Right lobe of liver (tissue), 4 donors: ENCODE data around the gene UGT2B17.

Experiments used
- POLR2A ChIP-seq: fragments of 450-650 bp; IDR thresholded peaks from one replicate; pipeline ENCODE4 v1.6.1; 2017; ENCODE audit warnings: antibody characterized with exemption, mild to moderate bottlenecking
- TF ChIP-seq, protein P1 (sequence below), 4 donors: fragments of 200-600 bp in 3 of 4; fragments of 450-650 bp in 1 of 4; IDR thresholded peaks; one replicate each; pipeline versions ENCODE4 v1.5.1 to v1.8.0; 2016 to 2022; ENCODE audit warnings: antibody characterized with exemption in 4 of 4, mild to moderate bottlenecking in 2 of 4
- donor health status: DM: no; HTN: no; CAD: no.
- donor health status: DM: no; HTN: no; CAD: no.
- donor health status: DM: no; HTN: yes; CAD: no.

DNA sequence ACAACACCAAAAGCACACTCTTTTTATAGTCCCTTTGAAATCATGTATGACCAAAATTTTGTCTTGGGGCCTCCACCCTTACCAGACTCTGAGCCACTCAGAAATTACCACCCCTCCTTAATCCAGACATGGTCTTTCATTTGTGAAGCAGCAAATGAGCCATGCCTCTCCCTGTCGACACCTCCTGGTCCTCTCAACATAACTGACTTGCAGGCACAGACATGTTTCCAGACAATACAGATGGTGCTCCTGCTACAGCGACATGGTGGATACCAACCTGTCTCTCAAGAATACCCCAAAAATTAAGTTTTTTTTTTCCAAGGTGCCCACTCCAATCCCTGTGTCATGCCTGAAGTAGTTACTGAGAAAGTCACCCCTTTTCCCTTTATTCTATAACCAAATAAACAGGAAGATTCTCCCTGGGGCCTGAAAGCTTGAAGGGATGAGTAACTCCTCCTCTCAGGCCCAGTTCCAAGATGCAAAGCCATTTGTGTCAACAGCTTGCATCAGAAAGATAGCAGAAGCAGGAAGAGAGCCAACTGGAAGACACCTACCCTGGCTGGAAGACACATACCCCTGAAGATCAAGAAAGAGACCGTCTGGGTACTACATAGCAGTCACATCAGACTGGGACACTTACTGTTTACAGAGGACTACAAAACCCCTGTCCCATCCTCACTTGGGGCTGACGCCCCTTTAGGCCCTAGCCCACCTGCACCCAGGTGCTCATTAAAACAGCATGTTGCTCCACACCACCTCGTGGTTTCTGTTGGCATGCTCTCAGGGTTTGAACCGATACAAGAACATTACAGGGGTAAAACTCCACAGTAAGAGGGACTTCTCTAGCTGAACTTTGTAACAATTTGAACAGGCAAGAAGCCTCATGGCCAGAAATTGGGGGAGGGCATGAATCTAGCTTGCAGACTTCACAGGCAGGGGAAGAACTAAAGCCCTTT lies 5.5 kb upstream of the UGT2B17 start:
- TF ChIP-seq, protein P1, sequence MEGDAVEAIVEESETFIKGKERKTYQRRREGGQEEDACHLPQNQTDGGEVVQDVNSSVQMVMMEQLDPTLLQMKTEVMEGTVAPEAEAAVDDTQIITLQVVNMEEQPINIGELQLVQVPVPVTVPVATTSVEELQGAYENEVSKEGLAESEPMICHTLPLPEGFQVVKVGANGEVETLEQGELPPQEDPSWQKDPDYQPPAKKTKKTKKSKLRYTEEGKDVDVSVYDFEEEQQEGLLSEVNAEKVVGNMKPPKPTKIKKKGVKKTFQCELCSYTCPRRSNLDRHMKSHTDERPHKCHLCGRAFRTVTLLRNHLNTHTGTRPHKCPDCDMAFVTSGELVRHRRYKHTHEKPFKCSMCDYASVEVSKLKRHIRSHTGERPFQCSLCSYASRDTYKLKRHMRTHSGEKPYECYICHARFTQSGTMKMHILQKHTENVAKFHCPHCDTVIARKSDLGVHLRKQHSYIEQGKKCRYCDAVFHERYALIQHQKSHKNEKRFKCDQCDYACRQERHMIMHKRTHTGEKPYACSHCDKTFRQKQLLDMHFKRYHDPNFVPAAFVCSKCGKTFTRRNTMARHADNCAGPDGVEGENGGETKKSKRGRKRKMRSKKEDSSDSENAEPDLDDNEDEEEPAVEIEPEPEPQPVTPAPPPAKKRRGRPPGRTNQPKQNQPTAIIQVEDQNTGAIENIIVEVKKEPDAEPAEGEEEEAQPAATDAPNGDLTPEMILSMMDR (IDR thresholded peaks at IDR 0.05) = no peak
- no peak for TF ChIP-seq POLR2A
